Fibroblast of pulmonary artery (primary cell): Measurements from ENCODE around the gene LIN7C.
"Not testable (repeated sequence)": the region's sequence is repeated elsewhere in the genome, so short reads cannot be mapped to it uniquely, and the experiment has no call there.

Experiments used
- DNase-seq: peaks from one replicate; pipeline ENCODE4 v3.0.0-alpha.2; 2010; ENCODE audit warnings: low read depth
- H3K4me3 ChIP-seq: replicated peaks from 2 replicates; pipeline ENCODE4 v1.5.1; 2011; ENCODE audit warnings: low read depth, mild to moderate bottlenecking, control low read depth, low read length, moderate library complexity
- CTCF ChIP-seq: IDR thresholded peaks from 2 replicates; pipeline ENCODE4 v1.5.1; 2011; ENCODE audit warnings: mild to moderate bottlenecking, control low read depth, low read length, inconsistent platforms; ENCODE audit errors: missing control alignments

The LIN7C gene

GRCh38 chr11:27524155-27524554, 17.6 kb upstream of the LIN7C start:
- peak; percentile 28 for TF ChIP-seq CTCF
- H3K4me3 ChIP-seq = no peak overlapping the region
- DNase-seq = peak; percentile 40

- H3K4me3 ChIP-seq = no peak overlapping the region
- DNase-seq = peak; percentile 22
- no peak for TF ChIP-seq CTCF
These were observed 13.7 kb upstream of the LIN7C start for GRCh38 chr11:27520226-27520625.

GRCh38 chr11:27518518-27518917, 11.9 kb upstream of the LIN7C start:
- no peak for TF ChIP-seq CTCF
- DNase-seq = no peak
- H3K4me3 ChIP-seq = no peak overlapping the region

- not testable (repeated sequence) for DNase-seq
These were observed 10.9 kb upstream of the LIN7C start for GRCh38 chr11:27517490-27517889.

GRCh38 chr11:27514558-27514957, 8.0 kb upstream of the LIN7C start:
- peak; percentile 49 for DNase-seq
- no peak for TF ChIP-seq CTCF
- no peak overlapping the region for H3K4me3 ChIP-seq

More at GRCh38 chr11:27517490-27517889, 10.9 kb upstream of the LIN7C start:
- H3K4me3 ChIP-seq = not testable (repeated sequence)

DNA sequence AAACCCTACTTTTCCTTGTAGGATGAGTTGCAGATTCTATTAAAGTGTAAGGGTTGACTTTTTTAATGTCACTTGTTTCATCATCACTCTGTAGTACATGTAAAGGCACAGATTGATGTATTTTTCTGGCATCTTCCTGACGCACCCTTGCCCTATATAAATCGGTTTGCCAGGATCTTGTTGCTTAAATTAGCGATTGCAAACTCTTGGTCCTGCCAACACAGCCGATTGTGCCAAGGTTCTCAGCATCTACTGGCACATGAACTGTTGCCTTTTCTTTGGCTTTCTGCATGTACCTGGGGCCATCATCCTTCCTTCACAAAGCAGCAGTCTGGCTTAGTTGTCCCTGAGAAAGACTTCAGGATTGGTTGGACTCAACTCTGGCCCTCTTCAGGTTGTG, 7.5 kb upstream of the LIN7C start:
- no peak for DNase-seq
- TF ChIP-seq CTCF = no peak
- H3K4me3 ChIP-seq = no peak overlapping the region

DNA sequence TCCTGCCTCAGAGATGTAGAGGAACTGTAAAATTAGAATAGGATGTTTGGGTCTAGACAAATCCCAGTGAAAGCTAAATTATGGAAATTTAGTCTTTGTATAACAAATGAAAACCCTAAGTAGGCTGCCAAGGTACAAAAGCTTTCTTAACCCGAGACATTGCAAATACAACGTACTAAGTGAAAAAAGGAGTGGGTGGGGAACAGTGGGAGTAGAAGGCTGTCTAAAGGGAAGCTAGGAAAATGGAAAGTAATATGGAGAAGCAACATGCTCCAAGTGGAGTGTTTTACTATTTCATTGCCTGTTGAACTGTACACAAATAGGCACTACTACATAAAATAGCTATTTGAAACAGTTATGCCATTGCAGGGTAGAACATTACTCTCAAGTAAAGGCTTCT, 6.8 kb upstream of the LIN7C start:
- TF ChIP-seq CTCF = no peak
- no peak for DNase-seq
- H3K4me3 ChIP-seq = no peak overlapping the region

- TF ChIP-seq CTCF = no peak
- H3K4me3 ChIP-seq = no peak overlapping the region
- no peak for DNase-seq
These were observed 5.7 kb upstream of the LIN7C start for GRCh38 chr11:27512238-27512637.
